Endothelial cell of umbilical vein (primary cell): ENCODE data around the gene ENOX2. TPM values are rescaled to one million over a fixed set of nuclear protein-coding genes. Genes with fewer than 3 reads are reported as not detected.

ENCODE experiments used
- BruUV-seq: library from RNA; stranded (reverse); fragments of 400-500 nt; replicated peaks from 2 replicates; lab custom pipeline; 2021; lab: Mats Ljungman, UMichigan
- CTCF ChIA-PET: fragments of 300-600, 350-600 bp; sonication (Branson Sonifier 250); formaldehyde crosslinking; loops from one replicate; lab custom pipeline; 2021; ENCODE audit warnings: antibody characterized with exemption, inconsistent platforms; lab: Charles Lee
- POLR2A ChIA-PET: fragments of 300-600, 350-600 bp; sonication (Branson Sonifier 250); formaldehyde crosslinking; loops from one replicate; lab custom pipeline; 2021; ENCODE audit warnings: antibody characterized with exemption, inconsistent platforms; lab: Charles Lee
- DNase-seq: peaks from one replicate; pipeline ENCODE4 v3.0.0-alpha.2; 2011; ENCODE audit warnings: low read depth, low spot score
- FAIRE-seq: peaks from 2 replicates; lab custom pipeline; 2011; peaks lifted over from hg19 to GRCh38; lab: Jason Lieb, UNC
- H2AFZ ChIP-seq: 2 replicates; pipeline ENCODE4 v1.6.0; 2012; ENCODE audit warnings: low read depth, low read length, control low read depth, inconsistent platforms
- H3K27ac ChIP-seq: 2 replicates; pipeline ENCODE4 v1.5.1; 2011; ENCODE audit warnings: low read depth, mild to moderate bottlenecking, control low read depth, low read length, moderate library complexity; ENCODE audit not compliant: insufficient read depth
- H3K27me3 ChIP-seq, 2 experiments: 2 replicates each; pipeline versions ENCODE4 v1.6.0 to v1.6.1; 2011; ENCODE audit warnings: low read length in 2 of 2, mixed read lengths in 1 of 2; ENCODE audit not compliant: control insufficient read depth in 2 of 2, insufficient read depth in 2 of 2
- H3K36me3 ChIP-seq, 2 experiments: 2 replicates in 1 of 2; 3 replicates in 1 of 2; pipeline ENCODE4 v1.5.1; 2011; ENCODE audit warnings: low read length in 2 of 2, mild to moderate bottlenecking in 1 of 2, moderate library complexity in 1 of 2; ENCODE audit not compliant: control insufficient read depth in 2 of 2, insufficient read depth in 2 of 2; ENCODE audit errors: extremely low read depth in 1 of 2
- H3K4me1 ChIP-seq: 3 replicates; pipeline ENCODE4 v1.5.1; 2011; ENCODE audit warnings: mild to moderate bottlenecking, low read length; ENCODE audit not compliant: control insufficient read depth, insufficient read depth; ENCODE audit errors: extremely low read depth
- H3K4me2 ChIP-seq: 2 replicates; pipeline ENCODE4 v1.6.1; 2011; ENCODE audit warnings: low read length, control low read depth, mixed read lengths; ENCODE audit not compliant: insufficient read depth
- H3K4me3 ChIP-seq, 3 experiments: fragments of 200-600 bp in 1 of 3; sonication (generic), shearing (Covaris generic) in 1 of 3; replicated peaks in 1 of 3; 2 replicates each; pipeline ENCODE4 v1.5.1; 2011 to 2016; ENCODE audit warnings: control low read depth in 3 of 3, low read length in 3 of 3, mild to moderate bottlenecking in 2 of 3, inconsistent platforms in 1 of 3, low read depth in 1 of 3, moderate library complexity in 1 of 3; ENCODE audit not compliant: insufficient read depth in 1 of 3
- H3K79me2 ChIP-seq: 2 replicates; pipeline ENCODE4 v1.6.0; 2012; ENCODE audit warnings: low read length, inconsistent platforms; ENCODE audit not compliant: control insufficient read depth, insufficient read depth
- H3K9ac ChIP-seq: replicated peaks from 2 replicates; pipeline ENCODE3; 2011; ENCODE audit warnings: low read length, control low read depth; ENCODE audit not compliant: insufficient read depth; ENCODE audit errors: extremely low read depth
- H3K9me1 ChIP-seq: replicated peaks from 3 replicates; pipeline ENCODE4 v1.6.0; 2011; ENCODE audit warnings: mild to moderate bottlenecking, low read length; ENCODE audit not compliant: control insufficient read depth, insufficient read depth; ENCODE audit errors: extremely low read depth
- H3K9me3 ChIP-seq: replicated peaks from 2 replicates; pipeline ENCODE4 v1.5.1; 2012; ENCODE audit warnings: low read length, inconsistent platforms; ENCODE audit not compliant: control insufficient read depth, insufficient read depth
- H4K20me1 ChIP-seq: replicated peaks from 2 replicates; pipeline ENCODE3; 2011; ENCODE audit warnings: mild to moderate bottlenecking, low read length; ENCODE audit not compliant: control insufficient read depth, insufficient read depth; ENCODE audit errors: extremely low read depth
- EZH2 ChIP-seq: IDR thresholded peaks from 2 replicates; pipeline ENCODE4 v1.6.1; 2012; ENCODE audit warnings: borderline replicate concordance, low read depth, mild to moderate bottlenecking, moderate library complexity, low read length, inconsistent platforms; ENCODE audit not compliant: severe bottlenecking
- FOS ChIP-seq: IDR thresholded peaks from 2 replicates; pipeline ENCODE4 v1.6.1; 2011; ENCODE audit warnings: mild to moderate bottlenecking, low read length, moderate library complexity, borderline replicate concordance; ENCODE audit not compliant: insufficient read depth
- GATA2 ChIP-seq: IDR thresholded peaks from 2 replicates; pipeline ENCODE4 v1.7.0; 2011; ENCODE audit warnings: low read depth, mild to moderate bottlenecking, moderate library complexity, mixed read lengths, low read length; ENCODE audit not compliant: insufficient read length, insufficient read depth
- JUN ChIP-seq: IDR thresholded peaks from 2 replicates; pipeline ENCODE4 v1.6.1; 2011; ENCODE audit warnings: borderline replicate concordance, low read depth; ENCODE audit not compliant: insufficient read length, insufficient read depth
- MYC ChIP-seq: IDR thresholded peaks from one replicate; pipeline ENCODE4 v1.6.1; 2011; ENCODE audit warnings: mild to moderate bottlenecking, low read depth, low read length
- POLR2A ChIP-seq: IDR thresholded peaks from 2 replicates; pipeline ENCODE4 v1.6.1; 2012; ENCODE audit warnings: low read depth, mild to moderate bottlenecking, control low read depth, low read length
- POLR2AphosphoS5 ChIP-seq: IDR thresholded peaks from 2 replicates; pipeline ENCODE4 v1.6.1; 2012; ENCODE audit warnings: low read depth, mild to moderate bottlenecking, control low read depth, low read length, moderate library complexity; ENCODE audit not compliant: insufficient read depth
- dilution Hi-C: fragments of 300-500 bp; cut with MboI; formaldehyde crosslinking; loops from one replicate; pipeline ENCODE4 v1.15.0; 2019; ENCODE audit warnings: low sequenced_read_pairs; ENCODE audit not compliant: extremely low pct_ligation_motif_present
- intact Hi-C: fragments of 100-400 bp; cut with micrococcal nuclease; formaldehyde crosslinking; loops from one replicate; pipeline ENCODE4 v1.10.0; 2022
- polyA plus RNA-seq, 4 experiments: library from polyadenylated mRNA; depleted of rRNA in 3 of 4; stranded (reverse) in 3 of 4; unstranded in 1 of 4; fragments of >200 nt; gene quantifications; 2 replicates each; pipeline versions ENCODE4 v1.2.1 to v1.2.3, GENCODE V29; 2011 to 2012; ENCODE audit warnings: missing spikeins in 1 of 4
- total RNA-seq: library from RNA; stranded (reverse); gene quantifications from 2 replicates; pipeline ENCODE4 v1.2.3, GENCODE V29; 2021
- TF ChIP-seq, protein P1 (sequence below): IDR thresholded peaks from 2 replicates; pipeline ENCODE4 v1.6.1; 2011; ENCODE audit not compliant: insufficient read depth, insufficient read length
- TF ChIP-seq, protein P2 (sequence below), 2 donors: IDR thresholded peaks; 1 replicate in 1 of 2; 2 replicates in 1 of 2; pipeline ENCODE4 v1.5.1; 2011; ENCODE audit warnings: low read length in 2 of 2, mild to moderate bottlenecking in 2 of 2, moderate library complexity in 2 of 2, control low read depth in 1 of 2, inconsistent platforms in 1 of 2, low read depth in 1 of 2; ENCODE audit not compliant: insufficient read depth in 1 of 2; ENCODE audit errors: extremely low read depth in 1 of 2

Gene ENOX2
- total and polyA plus RNA-seq, 2 donors (not counting 3 experiments of a cell fraction or from before 2014, with no cell fraction given) = 5.5 to 13.1 TPM

DNA sequence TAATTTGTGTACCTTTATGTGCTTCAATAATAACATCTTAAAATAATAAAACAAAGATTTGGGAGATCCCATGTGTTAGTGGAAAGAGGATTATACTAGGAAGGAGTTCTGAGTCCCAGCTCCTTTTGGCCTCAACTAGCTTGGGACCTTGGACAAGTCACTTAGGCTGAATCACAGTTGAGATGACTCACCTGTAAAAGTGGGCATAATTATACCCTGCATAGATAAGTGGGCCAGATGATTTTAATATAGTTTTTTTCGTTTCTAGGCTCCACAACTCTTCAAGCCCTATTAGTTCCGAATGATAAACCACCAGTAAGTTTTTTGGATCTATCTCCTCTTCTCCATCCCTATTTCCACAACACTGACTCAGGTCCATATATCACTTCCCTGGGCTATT is 131.8 kb downstream of the ENOX2 start:
- Histone ChIP-seq H3K27ac (peak overlapping the region; percentile 41), H4K20me1 (no peaks in the 10 kb centered on the region), H3K79me2 (no peaks in the 10 kb centered on the region), H2AFZ (no peak overlapping the region), H3K4me3 (no peak overlapping the region), H3K9ac (no peak overlapping the region), H3K4me1 (peaks cover 11% of the 10 kb centered on the region), H3K9me1 (no peaks in the 10 kb centered on the region), H3K4me2 (no peak overlapping the region), H3K36me3 (no peaks in the 10 kb centered on the region), H3K27me3 (no peaks in the 10 kb centered on the region), H3K9me3 (no peaks in the 10 kb centered on the region)
- TF ChIP-seq EZH2 (no peak), JUN (no peak), FOS (no peak)
- TF ChIP-seq, protein P1, sequence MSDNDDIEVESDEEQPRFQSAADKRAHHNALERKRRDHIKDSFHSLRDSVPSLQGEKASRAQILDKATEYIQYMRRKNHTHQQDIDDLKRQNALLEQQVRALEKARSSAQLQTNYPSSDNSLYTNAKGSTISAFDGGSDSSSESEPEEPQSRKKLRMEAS = no peak
- ChIA-PET POLR2A (no interaction called here), CTCF (no interaction called here)
- dilution Hi-C loops (no loop called here), intact Hi-C loops (no loop called here)
- BruUV-seq = no TSS peak
- DNase-seq (no peak), FAIRE-seq (no peak)

DNA sequence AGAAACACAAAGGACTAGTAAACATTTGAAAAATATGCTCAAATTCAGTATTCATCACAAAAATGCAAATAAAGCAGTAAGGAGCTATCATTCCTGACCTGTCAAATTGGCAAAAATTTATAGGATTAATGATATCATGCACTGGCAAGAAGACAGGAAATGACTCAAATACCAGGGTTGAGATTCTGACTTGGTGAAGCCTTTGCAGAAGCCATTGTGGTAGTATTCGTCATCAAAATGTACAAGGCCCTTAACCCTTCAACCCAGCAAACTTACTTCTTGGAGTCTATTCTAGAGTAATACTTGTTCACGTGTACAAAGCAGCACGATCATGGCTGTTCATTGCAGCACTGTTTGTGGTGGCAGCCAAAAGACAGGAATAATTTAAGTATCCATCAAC is 132.4 kb downstream of the ENOX2 start:
- Histone ChIP-seq H3K4me2 (peak overlapping the region; percentile 36), H3K9ac (no peak overlapping the region), H2AFZ (no peak overlapping the region), H3K9me3 (no peaks in the 10 kb centered on the region), H4K20me1 (no peaks in the 10 kb centered on the region), H3K27ac (peak overlapping the region; percentile 41), H3K9me1 (no peaks in the 10 kb centered on the region), H3K4me1 (peaks cover 11% of the 10 kb centered on the region), H3K27me3 (no peaks in the 10 kb centered on the region), H3K79me2 (no peaks in the 10 kb centered on the region), H3K36me3 (no peaks in the 10 kb centered on the region), H3K4me3 (no peak overlapping the region)
- BruUV-seq = no TSS peak
- TF ChIP-seq MYC (no peak), EZH2 (no peak), GATA2 (no peak), JUN (peak; percentile 71), FOS (peak; percentile 80), POLR2AphosphoS5 (no peak), POLR2A (no peak)
- TF ChIP-seq, protein P1 = no peak
- TF ChIP-seq, protein P2, sequence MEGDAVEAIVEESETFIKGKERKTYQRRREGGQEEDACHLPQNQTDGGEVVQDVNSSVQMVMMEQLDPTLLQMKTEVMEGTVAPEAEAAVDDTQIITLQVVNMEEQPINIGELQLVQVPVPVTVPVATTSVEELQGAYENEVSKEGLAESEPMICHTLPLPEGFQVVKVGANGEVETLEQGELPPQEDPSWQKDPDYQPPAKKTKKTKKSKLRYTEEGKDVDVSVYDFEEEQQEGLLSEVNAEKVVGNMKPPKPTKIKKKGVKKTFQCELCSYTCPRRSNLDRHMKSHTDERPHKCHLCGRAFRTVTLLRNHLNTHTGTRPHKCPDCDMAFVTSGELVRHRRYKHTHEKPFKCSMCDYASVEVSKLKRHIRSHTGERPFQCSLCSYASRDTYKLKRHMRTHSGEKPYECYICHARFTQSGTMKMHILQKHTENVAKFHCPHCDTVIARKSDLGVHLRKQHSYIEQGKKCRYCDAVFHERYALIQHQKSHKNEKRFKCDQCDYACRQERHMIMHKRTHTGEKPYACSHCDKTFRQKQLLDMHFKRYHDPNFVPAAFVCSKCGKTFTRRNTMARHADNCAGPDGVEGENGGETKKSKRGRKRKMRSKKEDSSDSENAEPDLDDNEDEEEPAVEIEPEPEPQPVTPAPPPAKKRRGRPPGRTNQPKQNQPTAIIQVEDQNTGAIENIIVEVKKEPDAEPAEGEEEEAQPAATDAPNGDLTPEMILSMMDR (IDR thresholded peaks at IDR 0.05; ENCODE audit: extremely low read depth in 1 of 2, insufficient read depth in 1 of 2, low read depth in 1 of 2, low read length in 2 of 2) = no peak
- POLR2A ChIA-PET = no interaction called here
- CTCF ChIA-PET = interaction anchor here (1.4 kb wide), 1 partner anchor 146 kb away, joined by 3 read pairs; no protein-coding TSS in a partner anchor
- FAIRE-seq (peak; percentile 85), DNase-seq (peak; percentile 61)
- intact Hi-C loops (loop anchor here (1.0 kb wide), 1 partner anchor 133 kb away; the partner anchor contains the start of gene ENOX2), dilution Hi-C loops (no loop called here)
